DMS79 treated with DMSO at 0.1 percent for 48 hours (cell line): ENCODE measurements around the gene CWC15.
"Not testable (repeated sequence)": the region's sequence is repeated elsewhere in the genome, so short reads cannot be mapped to it uniquely, and the experiment has no call there.

ENCODE experiments used
- DNase-seq: peaks from one replicate; lab custom pipeline; 2025; lab: John Stamatoyannopoulos, UW

CWC15 gene

GRCh38 chr11:94913718-94914394 is 59.5 kb downstream of the CWC15 start:
- DNase-seq = not testable (repeated sequence)

DNA sequence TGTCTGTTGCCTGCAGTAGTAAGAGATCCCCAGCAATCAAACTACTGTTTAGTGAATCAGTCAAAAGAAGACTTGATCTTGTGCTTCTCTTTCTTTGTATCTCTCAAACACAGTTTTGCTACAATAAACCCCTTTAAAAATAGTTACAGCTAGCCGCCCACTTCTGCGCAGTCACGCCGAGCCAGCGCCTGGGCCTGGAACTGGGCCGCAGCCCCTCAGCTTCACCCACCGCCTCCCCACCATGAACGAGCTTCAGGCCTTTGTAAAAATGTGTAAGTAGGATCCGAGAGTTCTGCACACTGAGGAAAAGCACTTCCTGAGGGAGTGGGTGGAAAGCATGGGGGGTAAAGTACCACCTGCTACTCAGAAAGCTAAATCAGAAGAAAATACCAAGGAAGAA is 60.5 kb downstream of the CWC15 start:
- DNase-seq = no peak
